Measurements from ENCODE around the gene DEPP1. TPM values are rescaled to one million over a fixed set of nuclear protein-coding genes. Genes with fewer than 3 reads are reported as not detected.

The DEPP1 gene
- total and polyA plus RNA-seq, 2 experiments from 2014 or later = 0.37 to 1.3 TPM

DNA sequence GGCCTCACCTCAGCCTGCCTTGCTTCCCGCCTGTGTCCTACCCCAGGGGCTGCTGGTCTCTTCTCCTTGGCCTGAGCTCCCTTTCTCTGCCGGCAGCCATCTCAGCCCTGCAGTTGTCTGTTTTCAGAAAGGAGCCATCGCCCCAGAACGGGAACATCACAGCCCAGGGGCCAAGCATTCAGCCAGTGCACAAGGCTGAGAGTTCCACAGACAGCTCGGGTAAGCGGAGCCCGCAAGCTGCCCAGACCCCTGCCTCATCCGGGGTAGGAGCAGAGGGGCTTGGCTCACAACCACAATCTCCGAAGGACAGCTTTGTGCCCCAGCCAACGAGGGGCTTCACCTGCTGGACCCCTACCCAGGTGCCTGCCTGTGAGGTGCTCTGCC, 5.3 kb upstream of the DEPP1 start (continued):
- TF ChIP-seq, protein P1, sequence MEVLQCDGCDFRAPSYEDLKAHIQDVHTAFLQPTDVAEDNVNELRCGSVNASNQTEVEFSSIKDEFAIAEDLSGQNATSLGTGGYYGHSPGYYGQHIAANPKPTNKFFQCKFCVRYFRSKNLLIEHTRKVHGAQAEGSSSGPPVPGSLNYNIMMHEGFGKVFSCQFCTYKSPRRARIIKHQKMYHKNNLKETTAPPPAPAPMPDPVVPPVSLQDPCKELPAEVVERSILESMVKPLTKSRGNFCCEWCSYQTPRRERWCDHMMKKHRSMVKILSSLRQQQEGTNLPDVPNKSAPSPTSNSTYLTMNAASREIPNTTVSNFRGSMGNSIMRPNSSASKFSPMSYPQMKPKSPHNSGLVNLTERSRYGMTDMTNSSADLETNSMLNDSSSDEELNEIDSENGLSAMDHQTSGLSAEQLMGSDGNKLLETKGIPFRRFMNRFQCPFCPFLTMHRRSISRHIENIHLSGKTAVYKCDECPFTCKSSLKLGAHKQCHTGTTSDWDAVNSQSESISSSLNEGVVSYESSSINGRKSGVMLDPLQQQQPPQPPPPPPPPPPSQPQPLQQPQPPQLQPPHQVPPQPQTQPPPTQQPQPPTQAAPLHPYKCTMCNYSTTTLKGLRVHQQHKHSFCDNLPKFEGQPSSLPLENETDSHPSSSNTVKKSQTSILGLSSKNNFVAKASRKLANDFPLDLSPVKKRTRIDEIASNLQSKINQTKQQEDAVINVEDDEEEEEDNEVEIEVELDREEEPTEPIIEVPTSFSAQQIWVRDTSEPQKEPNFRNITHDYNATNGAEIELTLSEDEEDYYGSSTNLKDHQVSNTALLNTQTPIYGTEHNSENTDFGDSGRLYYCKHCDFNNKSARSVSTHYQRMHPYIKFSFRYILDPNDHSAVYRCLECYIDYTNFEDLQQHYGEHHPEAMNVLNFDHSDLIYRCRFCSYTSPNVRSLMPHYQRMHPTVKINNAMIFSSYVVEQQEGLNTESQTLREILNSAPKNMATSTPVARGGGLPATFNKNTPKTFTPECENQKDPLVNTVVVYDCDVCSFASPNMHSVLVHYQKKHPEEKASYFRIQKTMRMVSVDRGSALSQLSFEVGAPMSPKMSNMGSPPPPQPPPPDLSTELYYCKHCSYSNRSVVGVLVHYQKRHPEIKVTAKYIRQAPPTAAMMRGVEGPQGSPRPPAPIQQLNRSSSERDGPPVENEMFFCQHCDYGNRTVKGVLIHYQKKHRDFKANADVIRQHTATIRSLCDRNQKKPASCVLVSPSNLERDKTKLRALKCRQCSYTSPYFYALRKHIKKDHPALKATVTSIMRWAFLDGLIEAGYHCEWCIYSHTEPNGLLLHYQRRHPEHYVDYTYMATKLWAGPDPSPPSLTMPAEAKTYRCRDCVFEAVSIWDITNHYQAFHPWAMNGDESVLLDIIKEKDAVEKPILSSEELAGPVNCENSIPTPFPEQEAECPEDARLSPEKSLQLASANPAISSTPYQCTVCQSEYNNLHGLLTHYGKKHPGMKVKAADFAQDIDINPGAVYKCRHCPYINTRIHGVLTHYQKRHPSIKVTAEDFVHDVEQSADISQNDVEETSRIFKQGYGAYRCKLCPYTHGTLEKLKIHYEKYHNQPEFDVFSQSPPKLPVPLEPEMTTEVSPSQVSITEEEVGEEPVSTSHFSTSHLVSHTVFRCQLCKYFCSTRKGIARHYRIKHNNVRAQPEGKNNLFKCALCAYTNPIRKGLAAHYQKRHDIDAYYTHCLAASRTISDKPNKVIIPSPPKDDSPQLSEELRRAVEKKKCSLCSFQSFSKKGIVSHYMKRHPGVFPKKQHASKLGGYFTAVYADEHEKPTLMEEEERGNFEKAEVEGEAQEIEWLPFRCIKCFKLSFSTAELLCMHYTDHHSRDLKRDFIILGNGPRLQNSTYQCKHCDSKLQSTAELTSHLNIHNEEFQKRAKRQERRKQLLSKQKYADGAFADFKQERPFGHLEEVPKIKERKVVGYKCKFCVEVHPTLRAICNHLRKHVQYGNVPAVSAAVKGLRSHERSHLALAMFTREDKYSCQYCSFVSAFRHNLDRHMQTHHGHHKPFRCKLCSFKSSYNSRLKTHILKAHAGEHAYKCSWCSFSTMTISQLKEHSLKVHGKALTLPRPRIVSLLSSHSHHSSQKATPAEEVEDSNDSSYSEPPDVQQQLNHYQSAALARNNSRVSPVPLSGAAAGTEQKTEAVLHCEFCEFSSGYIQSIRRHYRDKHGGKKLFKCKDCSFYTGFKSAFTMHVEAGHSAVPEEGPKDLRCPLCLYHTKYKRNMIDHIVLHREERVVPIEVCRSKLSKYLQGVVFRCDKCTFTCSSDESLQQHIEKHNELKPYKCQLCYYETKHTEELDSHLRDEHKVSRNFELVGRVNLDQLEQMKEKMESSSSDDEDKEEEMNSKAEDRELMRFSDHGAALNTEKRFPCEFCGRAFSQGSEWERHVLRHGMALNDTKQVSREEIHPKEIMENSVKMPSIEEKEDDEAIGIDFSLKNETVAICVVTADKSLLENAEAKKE (CRISPR knock-in tag; IDR thresholded peaks at IDR 0.05) = no peak
- TF ChIP-seq POLR2AphosphoS5 (IDR thresholded peaks at IDR 0.05; ENCODE audit: low read depth) (no peak), JUNB (IDR thresholded peaks at IDR 0.05; ENCODE audit: unreplicated experiment) (no peak)

DNA sequence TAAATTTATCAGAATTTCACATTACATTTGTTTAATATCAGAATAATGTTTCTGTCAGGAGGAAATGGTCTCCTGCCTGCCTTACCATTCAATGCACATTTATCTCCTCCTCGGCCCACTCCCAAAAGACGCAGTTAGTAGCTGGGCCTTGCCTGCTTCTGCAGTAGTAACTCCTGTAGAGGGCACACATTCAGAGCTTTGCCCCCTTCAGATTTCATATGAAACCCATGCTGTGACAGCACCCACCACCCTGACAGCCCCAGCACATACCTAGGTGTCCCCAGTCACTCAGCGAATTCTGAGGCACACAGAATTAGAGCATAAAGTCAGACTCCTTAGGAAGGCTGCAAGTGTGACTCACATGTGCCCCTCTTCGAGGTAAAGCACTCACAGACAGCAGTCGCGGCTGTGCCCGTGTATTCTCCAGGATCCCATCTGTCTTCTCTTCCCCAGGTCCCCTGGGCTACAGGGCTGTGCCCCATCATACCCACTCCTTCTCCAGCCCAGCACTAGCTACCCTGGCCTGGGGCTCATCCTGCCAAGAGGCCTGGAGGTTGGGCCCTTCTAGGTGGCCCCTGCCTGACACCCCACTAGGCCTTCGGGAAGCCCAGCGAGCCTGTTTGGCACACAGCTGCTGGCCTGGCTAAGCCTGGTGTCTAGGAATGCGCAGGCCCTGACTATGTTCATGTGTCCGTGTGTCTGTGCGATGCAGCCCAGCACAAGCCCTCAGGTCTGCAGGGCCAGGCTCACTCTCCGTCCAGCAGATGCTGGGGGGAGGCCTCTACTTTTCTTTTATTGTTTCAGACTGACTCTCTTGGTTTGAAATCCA, 4.7 kb upstream of the DEPP1 start:
- H3K4me1 Mint-ChIP-seq = peaks cover 60% of the 10 kb centered on the region
- no peak for ATAC-seq
- TF ChIP-seq STAT1 (IDR thresholded peaks at IDR 0.05; ENCODE audit: unreplicated experiment) = no peak
- no peak for TF ChIP-seq ZNF331 (CRISPR knock-in tag; IDR thresholded peaks at IDR 0.05; ENCODE audit: low read depth)
- TF ChIP-seq, protein P1 (CRISPR knock-in tag; IDR thresholded peaks at IDR 0.05) = no peak
- no peak for TF ChIP-seq NANOG (IDR thresholded peaks at IDR 0.05; ENCODE audit: borderline replicate concordance)
- no peak for TF ChIP-seq JUNB (IDR thresholded peaks at IDR 0.05; ENCODE audit: unreplicated experiment)
- no peak for TF ChIP-seq ZNF114 (CRISPR knock-in tag; IDR thresholded peaks at IDR 0.05)

More for the DNA sequence above, 4.7 kb upstream of the DEPP1 start:
- peaks cover 19% of the 10 kb centered on the region for H3K27me3 Mint-ChIP-seq (ENCODE audit: insufficient read depth, low read depth, poor library complexity)
- no peaks in the 10 kb centered on the region for H3K79me2 ChIP-seq (replicated peaks; ENCODE audit: insufficient read depth)
- H2AFZ ChIP-seq = no peak overlapping the region
- no peaks in the 10 kb centered on the region for H3F3A ChIP-seq (replicated peaks; ENCODE audit: low read depth)
- peaks cover 1% of the 10 kb centered on the region; the same call in 2 of the 3 replicates for H3K36me3 Mint-ChIP-seq (ENCODE audit: low read depth)
- H3K27ac ChIP-seq (ENCODE audit: low read depth) = no peak overlapping the region
- no peak for DNase-seq (ENCODE audit: low spot score)
- H3K4me3 Mint-ChIP-seq = no peak overlapping the region
- H3K9me2 ChIP-seq (ENCODE audit: insufficient read depth) = no peaks in the 10 kb centered on the region
- H3K36me3 ChIP-seq (ENCODE audit: insufficient read depth) = no peaks in the 10 kb centered on the region
- H4K20me1 ChIP-seq (replicated peaks; ENCODE audit: insufficient read depth) = no peaks in the 10 kb centered on the region; the same call in 1 of the 2 replicates
- no peak overlapping the region for H3K27ac Mint-ChIP-seq
- H3K4me1 ChIP-seq (ENCODE audit: insufficient read depth) = peaks cover 44% of the 10 kb centered on the region
- no peak overlapping the region for H3K4me2 ChIP-seq
- H3K9me3 Mint-ChIP-seq = no peaks in the 10 kb centered on the region
- no peaks in the 10 kb centered on the region for H3K27me3 ChIP-seq (ENCODE audit: insufficient read depth)
- H3K4me3 ChIP-seq = no peak overlapping the region
